Left ventricle myocardium superior (tissue), 1 donor: ENCODE results near the gene ZRANB1. TPM values are rescaled to one million over a fixed set of nuclear protein-coding genes. Genes with fewer than 3 reads are reported as not detected.

Source experiments
- microRNA-seq: library from miRNA; unstranded; fragments of <30 nt; microRNA quantifications from one replicate; pipeline ENCODE4 v1.2.0, GENCODE V29; 2020; ENCODE audit warnings: borderline number of aligned reads
- total RNA-seq: library from RNA; stranded (reverse); fragmentation: NEBNext Ultra II Directional; extraction: Animal tissue kit (Norgen Biotek cat#: 25700); gene quantifications from one replicate; pipeline ENCODE4 v1.2.1, GENCODE V29; 2021
- donor health status: DM: no; HTN: yes; CAD: no; lungs with severe emphysema.

Gene ZRANB1
- total RNA-seq, 1 donor from 2014 or later = 25.3 TPM

Small RNA genes lying within 50 kb of the gene (microRNA-seq; reads per million reads assigned to microRNA genes)
- gene MIR4296 = not detected

Other genes with a start within 250 kb of the ZRANB1 start
- 45.3 TPM for gene FAM53B, start 197.7 kb upstream of the ZRANB1 start, total RNA-seq
- 13.7 TPM for gene EEF1AKMT2, start 150.2 kb upstream of the ZRANB1 start, total RNA-seq
- 13.8 TPM for gene ABRAXAS2, start 140.3 kb upstream of the ZRANB1 start, total RNA-seq
- gene CTBP2, start 218.4 kb downstream of the ZRANB1 start, total RNA-seq = 29.3 TPM